Neutrophil (primary cell): ENCODE measurements around the gene CCSER1.
"Not testable (repeated sequence)": the region's sequence is repeated elsewhere in the genome, so short reads cannot be mapped to it uniquely, and the experiment has no call there.

ENCODE experiments used
- H3K27ac ChIP-seq: fragments of 200-600 bp; sonication (generic); 2 replicates; pipeline ENCODE4 v1.5.1; 2016; ENCODE audit warnings: mild to moderate bottlenecking, moderate library complexity
- H3K27me3 ChIP-seq: fragments of 200-600 bp; sonication (generic); 2 replicates; pipeline ENCODE4 v1.6.0; 2016; ENCODE audit warnings: mild to moderate bottlenecking
- H3K36me3 ChIP-seq: fragments of 200-600 bp; sonication (generic); 2 replicates; pipeline ENCODE4 v1.5.1; 2017
- H3K4me1 ChIP-seq, 2 experiments: fragments of 200-600 bp in 1 of 2; sonication (generic) in 1 of 2; 1 replicate in 1 of 2; 2 replicates in 1 of 2; pipeline versions ENCODE4 v1.5.1 to v1.6.1; 2013 to 2016; ENCODE audit warnings: low read depth in 1 of 2, low read length in 1 of 2, mild to moderate bottlenecking in 1 of 2, moderate library complexity in 1 of 2; ENCODE audit not compliant: control insufficient read depth in 1 of 2, insufficient read depth in 1 of 2
- H3K4me3 ChIP-seq, 2 experiments: fragments of 200-600 bp in 1 of 2; sonication (generic) in 1 of 2; 1 replicate in 1 of 2; 2 replicates in 1 of 2; pipeline ENCODE4 v1.5.1; 2013 to 2016; ENCODE audit warnings: low read depth in 1 of 2, low read length in 1 of 2, mild to moderate bottlenecking in 1 of 2, moderate library complexity in 1 of 2
- H3K9me3 ChIP-seq: fragments of 200-600 bp; sonication (generic); 2 replicates; pipeline ENCODE4 v1.5.1; 2016
- TF ChIP-seq, protein P1 (sequence below): fragments of 200-600 bp; sonication (generic); IDR thresholded peaks from 2 replicates; pipeline ENCODE4 v1.5.1; 2016; ENCODE audit warnings: antibody characterized with exemption

The CCSER1 gene

DNA sequence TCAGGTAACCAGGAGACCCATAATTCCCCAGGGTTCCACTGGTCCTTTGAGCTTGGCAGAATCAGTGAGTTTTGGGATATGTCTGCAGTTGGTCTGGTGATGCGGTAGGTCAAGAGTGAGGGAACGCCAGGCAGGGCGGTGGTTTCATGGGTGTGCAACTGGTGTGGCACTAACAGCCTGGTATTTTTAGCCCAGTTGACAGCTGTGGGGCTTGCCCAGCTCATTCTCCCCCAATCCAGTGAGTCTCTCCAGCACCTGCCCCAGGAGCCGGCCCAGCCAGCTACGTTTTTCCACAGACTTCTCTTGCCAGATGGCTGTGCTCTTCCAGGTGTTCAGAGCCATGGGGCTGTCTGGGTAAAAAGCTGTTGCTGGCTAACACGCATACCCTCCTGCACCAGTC, 1019.9 kb downstream of the CCSER1 start:
- Histone ChIP-seq H3K27ac (no peak overlapping the region), H3K9me3 (no peaks in the 10 kb centered on the region), H3K36me3 (no peaks in the 10 kb centered on the region), H3K4me1 (no peaks in the 10 kb centered on the region), H3K4me3 (no peak overlapping the region), H3K27me3 (no peaks in the 10 kb centered on the region)
- TF ChIP-seq, protein P1, sequence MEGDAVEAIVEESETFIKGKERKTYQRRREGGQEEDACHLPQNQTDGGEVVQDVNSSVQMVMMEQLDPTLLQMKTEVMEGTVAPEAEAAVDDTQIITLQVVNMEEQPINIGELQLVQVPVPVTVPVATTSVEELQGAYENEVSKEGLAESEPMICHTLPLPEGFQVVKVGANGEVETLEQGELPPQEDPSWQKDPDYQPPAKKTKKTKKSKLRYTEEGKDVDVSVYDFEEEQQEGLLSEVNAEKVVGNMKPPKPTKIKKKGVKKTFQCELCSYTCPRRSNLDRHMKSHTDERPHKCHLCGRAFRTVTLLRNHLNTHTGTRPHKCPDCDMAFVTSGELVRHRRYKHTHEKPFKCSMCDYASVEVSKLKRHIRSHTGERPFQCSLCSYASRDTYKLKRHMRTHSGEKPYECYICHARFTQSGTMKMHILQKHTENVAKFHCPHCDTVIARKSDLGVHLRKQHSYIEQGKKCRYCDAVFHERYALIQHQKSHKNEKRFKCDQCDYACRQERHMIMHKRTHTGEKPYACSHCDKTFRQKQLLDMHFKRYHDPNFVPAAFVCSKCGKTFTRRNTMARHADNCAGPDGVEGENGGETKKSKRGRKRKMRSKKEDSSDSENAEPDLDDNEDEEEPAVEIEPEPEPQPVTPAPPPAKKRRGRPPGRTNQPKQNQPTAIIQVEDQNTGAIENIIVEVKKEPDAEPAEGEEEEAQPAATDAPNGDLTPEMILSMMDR: no peak

DNA sequence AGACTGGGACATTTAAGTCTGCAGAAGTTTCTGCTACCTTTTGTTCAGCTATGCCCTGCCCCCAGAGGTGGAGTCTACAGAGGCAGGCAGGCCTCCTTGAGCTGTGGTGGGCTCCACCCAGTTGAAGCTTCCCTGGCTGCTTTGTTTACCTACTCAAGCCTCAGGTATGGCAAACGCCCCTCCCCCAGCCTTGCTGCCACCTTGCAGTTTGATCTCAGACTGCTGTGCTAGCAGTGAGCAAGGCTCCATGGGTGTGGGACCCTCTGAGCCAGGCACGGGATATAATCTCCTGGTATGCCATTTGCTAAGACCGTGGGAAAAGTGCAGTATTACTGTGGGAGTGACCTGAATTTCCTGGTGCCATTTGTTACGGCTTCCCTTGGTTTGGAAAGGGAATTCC, 1026.8 kb downstream of the CCSER1 start:
- not testable (repeated sequence) for H3K27ac ChIP-seq, H3K9me3 ChIP-seq, H3K4me3 ChIP-seq, H3K4me1 ChIP-seq, H3K36me3 ChIP-seq, H3K27me3 ChIP-seq

DNA sequence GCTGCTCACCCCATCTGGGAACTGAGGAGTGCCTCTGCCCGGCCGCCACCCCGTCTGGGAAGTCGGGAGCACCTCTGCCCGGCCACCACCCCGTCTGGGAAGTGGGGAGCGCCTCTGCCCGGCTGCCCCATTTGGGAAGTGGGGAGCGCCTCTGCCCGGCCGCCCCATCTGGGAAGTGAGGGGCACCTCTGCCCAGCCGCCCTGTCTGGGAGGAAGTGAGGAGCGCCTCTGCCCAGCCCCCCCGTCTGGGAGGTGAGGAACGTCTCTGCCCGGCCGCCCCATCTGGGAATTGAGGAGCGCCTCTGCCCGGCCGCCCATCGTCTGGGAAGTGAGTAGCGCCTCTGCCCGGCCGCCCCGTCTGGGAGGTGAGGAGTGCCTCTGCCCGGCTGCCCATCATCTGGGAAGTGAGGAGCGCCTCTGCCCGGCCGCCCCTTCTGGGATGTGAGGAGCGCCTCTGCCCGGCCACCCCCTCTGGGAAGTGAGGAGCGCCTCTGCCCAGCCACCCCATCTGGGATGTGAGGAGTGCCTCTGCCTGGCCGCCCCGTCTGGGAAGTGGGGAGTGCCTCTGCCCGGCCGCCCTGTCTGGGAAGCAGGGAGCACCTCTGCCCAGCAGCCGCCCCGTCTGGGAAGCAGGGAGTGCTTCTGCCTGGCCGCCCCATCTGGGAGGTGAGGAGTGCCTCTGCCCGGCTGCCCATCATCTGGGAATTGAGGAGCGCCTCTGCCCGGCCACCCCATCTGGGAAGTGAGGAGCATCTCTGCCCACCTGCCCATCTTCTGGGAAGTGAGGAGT, 1040.9 kb downstream of the CCSER1 start:
- not testable (repeated sequence) for H3K27ac ChIP-seq, H3K9me3 ChIP-seq, H3K27me3 ChIP-seq, H3K4me3 ChIP-seq, H3K4me1 ChIP-seq, H3K36me3 ChIP-seq

DNA sequence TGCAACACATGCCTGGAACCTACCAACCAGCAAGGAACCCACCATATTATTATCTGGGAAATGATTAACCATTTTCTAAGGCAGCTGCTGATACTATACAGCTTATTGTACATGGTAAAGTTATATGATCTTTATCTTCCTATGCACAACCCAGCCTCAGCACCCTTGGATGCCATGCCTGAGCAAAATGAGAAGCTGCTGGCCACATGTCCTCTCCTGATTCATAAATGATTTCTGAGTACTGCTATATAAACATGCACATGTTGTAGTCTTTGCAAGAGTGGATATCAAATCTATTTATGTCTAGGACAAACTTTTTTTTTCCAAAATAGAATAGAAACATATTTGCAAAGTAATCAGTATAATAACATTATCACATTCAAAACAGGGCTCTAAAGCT, 1043.6 kb downstream of the CCSER1 start:
- H3K36me3 ChIP-seq: no peaks in the 10 kb centered on the region
- no peaks in the 10 kb centered on the region for H3K9me3 ChIP-seq
- no peak overlapping the region for H3K27ac ChIP-seq
- H3K27me3 ChIP-seq: no peaks in the 10 kb centered on the region
- H3K4me3 ChIP-seq: no peak overlapping the region
- TF ChIP-seq, protein P1: no peak
- H3K4me1 ChIP-seq: no peaks in the 10 kb centered on the region

DNA sequence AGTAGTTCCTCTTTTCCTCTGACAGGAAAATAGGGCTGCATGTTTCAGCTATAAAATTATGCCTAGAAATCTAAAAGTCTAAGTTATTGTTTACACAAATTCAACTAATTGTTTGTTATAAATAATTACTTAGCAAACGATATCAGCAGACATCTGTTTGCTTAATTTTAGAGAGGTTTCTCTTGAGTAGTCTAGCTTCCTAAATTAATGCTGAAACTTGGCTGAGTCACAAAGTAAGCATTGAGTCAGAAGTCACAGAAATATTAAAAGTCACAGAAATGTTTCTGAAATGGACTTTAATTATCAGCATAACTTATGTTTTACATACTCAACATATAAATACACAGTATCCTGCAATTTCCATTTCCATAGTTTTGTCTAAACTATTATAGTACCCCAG, 1044.0 kb downstream of the CCSER1 start:
- no peaks in the 10 kb centered on the region for H3K4me1 ChIP-seq
- TF ChIP-seq, protein P1: no peak
- H3K27me3 ChIP-seq: no peaks in the 10 kb centered on the region

DNA sequence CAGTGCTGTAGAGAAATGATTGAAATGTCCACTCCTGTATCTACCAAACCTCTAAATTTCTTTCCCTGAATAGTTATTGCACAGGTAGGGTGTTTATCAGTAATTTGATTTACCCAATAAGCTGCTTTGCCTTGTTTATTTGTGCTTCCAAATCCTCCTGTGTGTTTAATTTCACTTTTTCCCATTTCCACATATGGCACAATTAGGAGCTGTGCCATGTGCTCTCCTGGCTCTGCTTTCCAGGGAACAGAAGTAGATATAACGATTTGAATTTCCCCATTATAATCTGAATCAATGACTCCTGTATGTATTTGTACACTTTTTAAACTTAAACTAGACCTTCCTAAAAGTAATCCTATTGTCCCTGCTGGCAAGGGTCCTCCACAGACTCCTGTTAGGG, 1057.9 kb downstream of the CCSER1 start:
- H3K9me3 ChIP-seq, H3K36me3 ChIP-seq, H3K4me3 ChIP-seq, H3K27me3 ChIP-seq, H3K4me1 ChIP-seq, H3K27ac ChIP-seq: not testable (repeated sequence)

More for the DNA sequence above, 1044.0 kb downstream of the CCSER1 start:
- no peaks in the 10 kb centered on the region for H3K36me3 ChIP-seq
- H3K27ac ChIP-seq: no peak overlapping the region
- H3K4me3 ChIP-seq: no peak overlapping the region
- no peaks in the 10 kb centered on the region for H3K9me3 ChIP-seq

DNA sequence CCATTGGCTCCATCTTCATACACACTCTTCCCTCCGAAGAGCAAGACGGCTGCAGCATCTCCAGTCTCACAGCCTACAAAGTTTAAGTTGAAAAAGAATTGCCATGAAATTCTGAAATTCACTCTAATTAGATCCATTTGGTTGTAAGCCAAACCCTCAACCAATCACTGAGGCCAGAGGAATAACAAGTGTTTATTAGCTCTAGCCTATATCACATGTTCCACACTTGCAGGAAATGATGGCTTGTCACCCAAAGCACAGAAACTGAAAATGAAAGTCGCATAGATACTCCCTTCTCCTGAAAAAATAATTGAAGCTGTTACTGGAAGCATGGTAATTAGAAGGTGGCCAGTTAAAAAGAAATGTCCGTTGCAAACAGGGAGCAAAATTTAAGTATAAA, 1071.8 kb downstream of the CCSER1 start:
- TF ChIP-seq, protein P1: no peak
- Histone ChIP-seq H3K27ac (no peak overlapping the region), H3K36me3 (no peaks in the 10 kb centered on the region), H3K4me3 (no peak overlapping the region), H3K9me3 (no peaks in the 10 kb centered on the region), H3K27me3 (no peaks in the 10 kb centered on the region), H3K4me1 (no peaks in the 10 kb centered on the region)
